ENCODE data around the gene SRP19.

GRCh38 chr5:112869948-112870347 lies 8.9 kb downstream of the SRP19 start:
- TF ChIP-seq, protein P1, sequence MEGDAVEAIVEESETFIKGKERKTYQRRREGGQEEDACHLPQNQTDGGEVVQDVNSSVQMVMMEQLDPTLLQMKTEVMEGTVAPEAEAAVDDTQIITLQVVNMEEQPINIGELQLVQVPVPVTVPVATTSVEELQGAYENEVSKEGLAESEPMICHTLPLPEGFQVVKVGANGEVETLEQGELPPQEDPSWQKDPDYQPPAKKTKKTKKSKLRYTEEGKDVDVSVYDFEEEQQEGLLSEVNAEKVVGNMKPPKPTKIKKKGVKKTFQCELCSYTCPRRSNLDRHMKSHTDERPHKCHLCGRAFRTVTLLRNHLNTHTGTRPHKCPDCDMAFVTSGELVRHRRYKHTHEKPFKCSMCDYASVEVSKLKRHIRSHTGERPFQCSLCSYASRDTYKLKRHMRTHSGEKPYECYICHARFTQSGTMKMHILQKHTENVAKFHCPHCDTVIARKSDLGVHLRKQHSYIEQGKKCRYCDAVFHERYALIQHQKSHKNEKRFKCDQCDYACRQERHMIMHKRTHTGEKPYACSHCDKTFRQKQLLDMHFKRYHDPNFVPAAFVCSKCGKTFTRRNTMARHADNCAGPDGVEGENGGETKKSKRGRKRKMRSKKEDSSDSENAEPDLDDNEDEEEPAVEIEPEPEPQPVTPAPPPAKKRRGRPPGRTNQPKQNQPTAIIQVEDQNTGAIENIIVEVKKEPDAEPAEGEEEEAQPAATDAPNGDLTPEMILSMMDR (IDR thresholded peaks at IDR 0.05) = no peak
- TF ChIP-seq POLR2A (IDR thresholded peaks at IDR 0.05) = no peak

Data from adrenal gland (tissue), 5 donors.